Measurements from ENCODE around the gene SUPT20HL1. TPM values are rescaled to one million over a fixed set of nuclear protein-coding genes. Genes with fewer than 3 reads are reported as not detected.

The SUPT20HL1 gene
- total and polyA plus RNA-seq, 2 experiments from 2014 or later: not detected

DNA sequence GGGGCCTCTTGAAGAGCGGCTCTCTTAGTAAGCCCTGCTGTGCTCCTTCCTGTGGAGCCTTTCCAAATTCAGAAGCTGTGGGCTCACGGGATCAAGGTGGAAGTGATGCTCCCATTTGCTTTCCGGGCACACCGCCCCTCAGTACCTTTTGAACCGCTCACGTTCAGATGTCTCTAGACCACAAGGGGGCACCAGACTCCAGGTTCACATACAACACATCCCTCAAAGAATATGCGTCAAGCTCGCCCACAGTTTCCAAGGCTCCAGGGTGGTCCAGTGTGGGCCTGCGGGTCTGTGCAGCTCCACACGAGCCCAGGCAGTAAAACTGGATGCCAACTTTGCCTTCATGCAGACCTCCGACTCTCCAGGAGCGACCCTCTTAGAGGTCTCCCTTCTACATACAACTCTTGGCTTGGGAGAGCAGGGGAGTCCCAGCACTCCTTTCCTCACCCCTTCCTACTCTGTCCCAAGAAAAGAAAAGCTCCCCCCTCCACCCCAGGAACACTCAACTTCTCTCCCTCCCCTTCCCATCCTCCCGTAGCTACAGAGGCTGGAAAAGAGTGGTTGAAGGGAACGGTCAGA, 11.0 kb downstream of the SUPT20HL1 start:
- Histone ChIP-seq H3K27ac (ENCODE audit: low read depth) (no peak overlapping the region), H3K27me3 (ENCODE audit: insufficient read depth) (peaks cover 24% of the 10 kb centered on the region), H3K4me3 (peak overlapping the region; percentile 46), H3K36me3 (ENCODE audit: insufficient read depth) (no peaks in the 10 kb centered on the region), H3F3A (replicated peaks; ENCODE audit: low read depth) (peaks cover 5% of the 10 kb centered on the region; the same call in 1 of the 2 replicates), H3K9me2 (ENCODE audit: insufficient read depth) (no peaks in the 10 kb centered on the region), H3K4me1 (ENCODE audit: insufficient read depth) (peaks cover 23% of the 10 kb centered on the region), H2AFZ (no peak overlapping the region), H3K4me2 (peak overlapping the region; percentile 62), H3K79me2 (replicated peaks; ENCODE audit: insufficient read depth) (no peaks in the 10 kb centered on the region), H4K20me1 (replicated peaks; ENCODE audit: insufficient read depth) (no peaks in the 10 kb centered on the region)
- ATAC-seq: peak; percentile 76
- peak; percentile 87 for DNase-seq (ENCODE audit: low spot score)
- no peaks in the 10 kb centered on the region for H3K36me3 Mint-ChIP-seq (ENCODE audit: low read depth)
- peaks cover 3% of the 10 kb centered on the region; the same call in 2 of the 3 replicates for H3K9me3 Mint-ChIP-seq
- TF ChIP-seq POLR2AphosphoS5 (IDR thresholded peaks at IDR 0.05; ENCODE audit: low read depth): no peak
- no peak for TF ChIP-seq EZH2phosphoT487 (IDR thresholded peaks at IDR 0.05; ENCODE audit: unreplicated experiment)
- TF ChIP-seq, protein P1, sequence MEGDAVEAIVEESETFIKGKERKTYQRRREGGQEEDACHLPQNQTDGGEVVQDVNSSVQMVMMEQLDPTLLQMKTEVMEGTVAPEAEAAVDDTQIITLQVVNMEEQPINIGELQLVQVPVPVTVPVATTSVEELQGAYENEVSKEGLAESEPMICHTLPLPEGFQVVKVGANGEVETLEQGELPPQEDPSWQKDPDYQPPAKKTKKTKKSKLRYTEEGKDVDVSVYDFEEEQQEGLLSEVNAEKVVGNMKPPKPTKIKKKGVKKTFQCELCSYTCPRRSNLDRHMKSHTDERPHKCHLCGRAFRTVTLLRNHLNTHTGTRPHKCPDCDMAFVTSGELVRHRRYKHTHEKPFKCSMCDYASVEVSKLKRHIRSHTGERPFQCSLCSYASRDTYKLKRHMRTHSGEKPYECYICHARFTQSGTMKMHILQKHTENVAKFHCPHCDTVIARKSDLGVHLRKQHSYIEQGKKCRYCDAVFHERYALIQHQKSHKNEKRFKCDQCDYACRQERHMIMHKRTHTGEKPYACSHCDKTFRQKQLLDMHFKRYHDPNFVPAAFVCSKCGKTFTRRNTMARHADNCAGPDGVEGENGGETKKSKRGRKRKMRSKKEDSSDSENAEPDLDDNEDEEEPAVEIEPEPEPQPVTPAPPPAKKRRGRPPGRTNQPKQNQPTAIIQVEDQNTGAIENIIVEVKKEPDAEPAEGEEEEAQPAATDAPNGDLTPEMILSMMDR (conservative IDR thresholded peaks at IDR 0.05; ENCODE audit: low read depth in 2 of 2): peak; percentile 61 to 86
- TF ChIP-seq, protein P2, sequence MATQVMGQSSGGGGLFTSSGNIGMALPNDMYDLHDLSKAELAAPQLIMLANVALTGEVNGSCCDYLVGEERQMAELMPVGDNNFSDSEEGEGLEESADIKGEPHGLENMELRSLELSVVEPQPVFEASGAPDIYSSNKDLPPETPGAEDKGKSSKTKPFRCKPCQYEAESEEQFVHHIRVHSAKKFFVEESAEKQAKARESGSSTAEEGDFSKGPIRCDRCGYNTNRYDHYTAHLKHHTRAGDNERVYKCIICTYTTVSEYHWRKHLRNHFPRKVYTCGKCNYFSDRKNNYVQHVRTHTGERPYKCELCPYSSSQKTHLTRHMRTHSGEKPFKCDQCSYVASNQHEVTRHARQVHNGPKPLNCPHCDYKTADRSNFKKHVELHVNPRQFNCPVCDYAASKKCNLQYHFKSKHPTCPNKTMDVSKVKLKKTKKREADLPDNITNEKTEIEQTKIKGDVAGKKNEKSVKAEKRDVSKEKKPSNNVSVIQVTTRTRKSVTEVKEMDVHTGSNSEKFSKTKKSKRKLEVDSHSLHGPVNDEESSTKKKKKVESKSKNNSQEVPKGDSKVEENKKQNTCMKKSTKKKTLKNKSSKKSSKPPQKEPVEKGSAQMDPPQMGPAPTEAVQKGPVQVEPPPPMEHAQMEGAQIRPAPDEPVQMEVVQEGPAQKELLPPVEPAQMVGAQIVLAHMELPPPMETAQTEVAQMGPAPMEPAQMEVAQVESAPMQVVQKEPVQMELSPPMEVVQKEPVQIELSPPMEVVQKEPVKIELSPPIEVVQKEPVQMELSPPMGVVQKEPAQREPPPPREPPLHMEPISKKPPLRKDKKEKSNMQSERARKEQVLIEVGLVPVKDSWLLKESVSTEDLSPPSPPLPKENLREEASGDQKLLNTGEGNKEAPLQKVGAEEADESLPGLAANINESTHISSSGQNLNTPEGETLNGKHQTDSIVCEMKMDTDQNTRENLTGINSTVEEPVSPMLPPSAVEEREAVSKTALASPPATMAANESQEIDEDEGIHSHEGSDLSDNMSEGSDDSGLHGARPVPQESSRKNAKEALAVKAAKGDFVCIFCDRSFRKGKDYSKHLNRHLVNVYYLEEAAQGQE (IDR thresholded peaks at IDR 0.05; ENCODE audit: unreplicated experiment): no peak
- TF ChIP-seq JUNB (IDR thresholded peaks at IDR 0.05; ENCODE audit: unreplicated experiment): no peak
- TF ChIP-seq NANOG (IDR thresholded peaks at IDR 0.05; ENCODE audit: borderline replicate concordance): no peak
- TF ChIP-seq, protein P3, sequence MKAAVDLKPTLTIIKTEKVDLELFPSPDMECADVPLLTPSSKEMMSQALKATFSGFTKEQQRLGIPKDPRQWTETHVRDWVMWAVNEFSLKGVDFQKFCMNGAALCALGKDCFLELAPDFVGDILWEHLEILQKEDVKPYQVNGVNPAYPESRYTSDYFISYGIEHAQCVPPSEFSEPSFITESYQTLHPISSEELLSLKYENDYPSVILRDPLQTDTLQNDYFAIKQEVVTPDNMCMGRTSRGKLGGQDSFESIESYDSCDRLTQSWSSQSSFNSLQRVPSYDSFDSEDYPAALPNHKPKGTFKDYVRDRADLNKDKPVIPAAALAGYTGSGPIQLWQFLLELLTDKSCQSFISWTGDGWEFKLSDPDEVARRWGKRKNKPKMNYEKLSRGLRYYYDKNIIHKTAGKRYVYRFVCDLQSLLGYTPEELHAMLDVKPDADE (IDR thresholded peaks at IDR 0.05): no peak
- TF ChIP-seq ZNF114 (CRISPR knock-in tag; IDR thresholded peaks at IDR 0.05): no peak
- no peak for TF ChIP-seq ZNF331 (CRISPR knock-in tag; IDR thresholded peaks at IDR 0.05; ENCODE audit: low read depth)
- H3K4me1 Mint-ChIP-seq: peaks cover 40% of the 10 kb centered on the region
- H3K27me3 Mint-ChIP-seq (ENCODE audit: insufficient read depth, low read depth, poor library complexity): peaks cover 25% of the 10 kb centered on the region
- peak overlapping the region; percentile 61 for H3K4me3 Mint-ChIP-seq
- H3K27ac Mint-ChIP-seq: peak overlapping the region; percentile 85; the same call in 1 of the 2 replicates

Measured in GM23338 (cell line).